ENCODE results near the gene PGBD4. TPM values are rescaled to one million over a fixed set of nuclear protein-coding genes. Genes with fewer than 3 reads are reported as not detected.
A peak's percentile ranks its signal among the peaks of the same experiment; 100 is the strongest.

Gene PGBD4
- total RNA-seq, 3 donors from 2014 or later: 1.4 to 2.0 (median 1.7) TPM

DNA sequence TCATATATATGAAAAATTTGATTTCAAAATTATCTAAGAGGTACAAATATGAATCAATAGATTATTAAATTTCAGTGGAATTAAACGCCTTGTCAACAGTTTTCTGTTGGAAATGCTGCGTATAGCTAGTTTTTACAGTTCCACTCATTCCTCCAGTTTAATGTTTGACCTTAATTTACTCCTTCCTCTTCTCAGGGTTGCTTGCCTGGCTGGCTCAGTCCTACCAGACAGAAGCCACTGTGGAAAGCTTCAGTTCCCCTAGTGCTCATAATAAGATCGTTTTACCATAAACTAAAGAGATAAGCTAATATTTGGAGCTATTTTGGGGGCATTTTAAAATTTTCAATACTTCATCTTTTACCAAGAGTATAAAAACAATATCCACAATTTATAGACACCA, 23.0 kb upstream of the PGBD4 start:
- H3K4me3 ChIP-seq: no peak overlapping the region
- peak in 1 of 3 donors; percentile 30 for DNase-seq
- peak; percentile 77 for ATAC-seq
- no peaks in the 10 kb centered on the region for H3K36me3 ChIP-seq (ENCODE audit: low read depth)
- intact Hi-C loops (cut with DNase I, micrococcal nuclease): no loop called here
- TF ChIP-seq, protein P1, sequence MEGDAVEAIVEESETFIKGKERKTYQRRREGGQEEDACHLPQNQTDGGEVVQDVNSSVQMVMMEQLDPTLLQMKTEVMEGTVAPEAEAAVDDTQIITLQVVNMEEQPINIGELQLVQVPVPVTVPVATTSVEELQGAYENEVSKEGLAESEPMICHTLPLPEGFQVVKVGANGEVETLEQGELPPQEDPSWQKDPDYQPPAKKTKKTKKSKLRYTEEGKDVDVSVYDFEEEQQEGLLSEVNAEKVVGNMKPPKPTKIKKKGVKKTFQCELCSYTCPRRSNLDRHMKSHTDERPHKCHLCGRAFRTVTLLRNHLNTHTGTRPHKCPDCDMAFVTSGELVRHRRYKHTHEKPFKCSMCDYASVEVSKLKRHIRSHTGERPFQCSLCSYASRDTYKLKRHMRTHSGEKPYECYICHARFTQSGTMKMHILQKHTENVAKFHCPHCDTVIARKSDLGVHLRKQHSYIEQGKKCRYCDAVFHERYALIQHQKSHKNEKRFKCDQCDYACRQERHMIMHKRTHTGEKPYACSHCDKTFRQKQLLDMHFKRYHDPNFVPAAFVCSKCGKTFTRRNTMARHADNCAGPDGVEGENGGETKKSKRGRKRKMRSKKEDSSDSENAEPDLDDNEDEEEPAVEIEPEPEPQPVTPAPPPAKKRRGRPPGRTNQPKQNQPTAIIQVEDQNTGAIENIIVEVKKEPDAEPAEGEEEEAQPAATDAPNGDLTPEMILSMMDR (IDR thresholded peaks at IDR 0.05): no peak
- peaks cover 3% of the 10 kb centered on the region for H3K4me1 ChIP-seq (ENCODE audit: low read depth)
- H3K9me3 ChIP-seq: no peaks in the 10 kb centered on the region

DNA sequence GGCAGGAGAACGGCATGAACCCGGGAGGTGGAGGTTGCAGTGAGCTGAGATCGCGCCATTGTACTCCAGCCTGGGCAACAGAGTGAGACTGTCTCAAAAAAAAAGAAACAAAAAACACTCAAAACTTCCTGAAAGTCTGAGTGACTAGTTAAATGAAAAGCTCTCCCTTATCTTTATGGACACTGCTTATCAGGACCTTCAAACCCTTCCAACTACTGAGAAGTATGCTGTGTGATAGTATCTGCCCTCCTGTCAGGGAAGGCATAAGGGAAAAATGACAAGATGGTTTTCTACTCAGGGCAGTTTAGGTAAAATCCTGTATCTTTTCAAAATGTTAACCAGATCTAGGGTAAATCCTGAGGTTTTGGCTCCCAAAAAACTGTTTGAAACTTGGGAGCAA, 22.0 kb upstream of the PGBD4 start:
- ATAC-seq (peak; percentile 95), DNase-seq (no peak)
- Histone ChIP-seq H3K4me1 (ENCODE audit: low read depth) (peaks cover 3% of the 10 kb centered on the region), H3K4me3 (no peak overlapping the region), H3K36me3 (ENCODE audit: low read depth) (no peaks in the 10 kb centered on the region), H3K9me3 (no peaks in the 10 kb centered on the region)
- intact Hi-C loops (cut with DNase I, micrococcal nuclease): no loop called here
- TF ChIP-seq, protein P1 (IDR thresholded peaks at IDR 0.05): no peak

DNA sequence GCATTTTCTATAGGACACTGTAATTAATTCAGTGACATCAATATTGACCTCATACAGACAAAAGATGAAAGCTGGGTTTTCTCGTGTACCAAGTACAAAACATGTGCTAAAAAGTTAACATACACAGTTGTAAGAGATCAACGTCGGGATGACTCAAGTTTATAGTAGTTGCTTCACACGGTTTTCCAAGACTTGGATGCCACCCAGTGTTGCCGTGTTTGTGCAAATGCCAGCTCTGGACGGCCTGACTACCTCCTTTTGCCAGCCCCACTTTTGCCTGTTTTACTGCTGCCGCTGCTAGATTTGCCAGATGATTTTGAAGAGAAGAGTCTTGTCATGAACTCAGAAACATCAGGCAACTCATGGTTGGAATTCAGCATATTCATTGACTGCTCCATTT, 17.8 kb upstream of the PGBD4 start:
- TF ChIP-seq, protein P1 (IDR thresholded peaks at IDR 0.05): no peak
- peak in 2 of 3 donors; percentile 53 to 55 for DNase-seq
- no peaks in the 10 kb centered on the region for H3K36me3 ChIP-seq (ENCODE audit: low read depth)
- peak; percentile 82 for ATAC-seq
- peaks cover 3% of the 10 kb centered on the region for H3K4me1 ChIP-seq (ENCODE audit: low read depth)
- intact Hi-C loops (cut with DNase I, micrococcal nuclease): no loop called here
- no peak overlapping the region for H3K4me3 ChIP-seq
- H3K9me3 ChIP-seq: no peaks in the 10 kb centered on the region

DNA sequence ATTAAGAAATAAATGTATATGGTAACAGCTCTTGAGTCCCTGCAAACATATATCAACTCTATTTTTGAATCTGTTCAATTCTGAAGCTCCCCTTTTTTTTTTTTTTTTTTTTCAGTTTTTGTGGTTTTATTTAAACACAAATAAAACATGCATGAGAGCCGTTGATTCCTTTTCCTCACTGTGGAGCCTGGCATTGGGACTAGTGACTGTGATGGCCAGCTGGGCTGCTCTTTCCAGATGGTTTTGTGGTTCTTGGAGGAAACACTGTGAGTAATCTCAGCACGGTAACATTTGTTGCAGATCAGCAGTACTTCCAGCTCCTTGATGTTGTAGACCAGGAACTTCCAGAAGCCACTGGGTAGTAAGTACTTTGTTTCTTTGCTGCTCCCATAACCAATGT, 16.1 kb upstream of the PGBD4 start:
- DNase-seq (no peak), ATAC-seq (no peak)
- no peaks in the 10 kb centered on the region for H3K36me3 ChIP-seq (ENCODE audit: low read depth)

DNA sequence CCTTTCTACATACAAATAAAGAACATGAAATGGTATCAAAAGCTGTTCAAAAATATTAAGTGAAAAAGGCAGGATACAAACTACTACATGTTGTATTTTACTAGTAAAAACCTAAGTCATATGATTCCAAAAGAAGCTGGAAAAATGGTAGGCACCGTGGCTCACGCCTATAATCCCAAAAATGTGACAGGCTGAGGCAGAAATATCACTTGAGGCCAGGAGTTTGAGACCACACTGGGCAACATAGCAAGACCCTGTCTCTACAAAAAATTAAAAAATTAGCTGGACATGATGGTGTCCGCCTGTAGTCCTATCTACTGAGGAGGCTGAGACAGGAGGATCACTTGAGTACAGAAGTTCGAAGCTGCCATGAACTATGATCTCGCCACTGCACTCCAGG, 2.0 kb upstream of the PGBD4 start:
- Histone ChIP-seq H3K4me1 (ENCODE audit: low read depth) (peaks cover 12% of the 10 kb centered on the region), H3K36me3 (ENCODE audit: low read depth) (no peaks in the 10 kb centered on the region), H3K9me3 (no peaks in the 10 kb centered on the region), H3K4me3 (no peak overlapping the region)
- no peak for ATAC-seq
- intact Hi-C loops (cut with DNase I, micrococcal nuclease): loop anchor here (5.0 to 10.0 kb wide), 2 partner anchors 115 to 122 kb away; partner anchors contain the start of gene KATNBL1 (in 1 of the 2)
- TF ChIP-seq, protein P1 (IDR thresholded peaks at IDR 0.05): no peak
- DNase-seq: no peak

More for the DNA sequence above, 16.1 kb upstream of the PGBD4 start:
- no peaks in the 10 kb centered on the region for H3K9me3 ChIP-seq
- no peaks in the 10 kb centered on the region for H3K4me1 ChIP-seq (ENCODE audit: low read depth)
- intact Hi-C loops (cut with DNase I, micrococcal nuclease): no loop called here
- TF ChIP-seq, protein P1 (IDR thresholded peaks at IDR 0.05): no peak
- H3K4me3 ChIP-seq: no peak overlapping the region

Data from mucosa of descending colon (tissue), 3 donors.